MM.1S (cell line): ENCODE measurements around the gene ZIC5.

ENCODE experiments used
- EZH2phosphoT487 ChIP-seq: fragments of 300-600 bp; sonication (generic); IDR thresholded peaks from 2 replicates; pipeline ENCODE4 v1.6.1; 2018; ENCODE audit warnings: antibody characterized with exemption, low read length
- TF ChIP-seq, protein P1 (sequence below): fragments of 300-600 bp; sonication (generic); IDR thresholded peaks from 2 replicates; pipeline ENCODE4 v1.5.1; 2016; ENCODE audit warnings: antibody characterized with exemption, low read length, mixed read lengths

DNA sequence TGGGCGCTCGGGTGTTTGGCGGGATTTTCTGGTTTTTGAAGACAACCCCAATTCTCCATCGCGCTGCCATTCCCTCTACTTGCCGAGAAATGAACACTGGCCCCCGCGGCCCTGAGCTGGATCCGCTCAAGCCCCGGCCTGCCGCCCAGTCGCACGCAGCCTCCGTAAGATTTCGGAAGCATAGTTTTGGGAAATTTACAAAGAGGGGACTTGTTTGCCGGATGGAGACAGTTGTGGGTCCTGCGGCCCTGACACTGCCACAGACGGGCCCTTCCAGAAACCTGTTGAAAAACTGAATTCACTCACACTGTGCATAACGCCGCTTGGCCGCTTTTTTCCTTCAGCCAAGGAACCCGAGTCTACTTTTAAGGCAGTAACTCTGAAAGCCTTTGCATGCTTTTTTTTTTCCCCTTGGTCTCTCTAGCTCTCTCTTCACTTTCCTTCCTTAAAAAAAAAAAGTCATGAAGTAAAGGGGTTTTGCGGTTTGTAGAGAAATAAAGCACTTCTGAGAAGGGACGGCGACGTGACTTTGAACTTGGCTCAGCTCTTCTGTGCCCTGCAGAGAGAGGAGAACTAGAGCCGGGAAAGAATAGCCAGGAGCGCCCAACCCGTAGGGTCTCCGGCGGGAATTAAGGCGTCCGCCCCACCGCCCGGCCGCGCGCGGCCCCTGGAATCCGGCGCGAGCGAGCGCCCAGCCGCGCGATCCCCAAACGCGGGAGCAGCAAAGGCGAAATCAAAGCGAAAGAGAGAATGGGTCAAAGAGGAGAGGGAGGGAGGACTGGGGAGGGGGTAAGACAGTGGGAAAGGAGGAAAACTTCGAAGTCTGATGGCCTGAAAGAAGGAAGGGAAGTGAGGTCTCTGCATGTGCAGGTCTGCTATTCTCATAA lies 6.6 kb upstream of the ZIC5 start:
- TF ChIP-seq, protein P1, sequence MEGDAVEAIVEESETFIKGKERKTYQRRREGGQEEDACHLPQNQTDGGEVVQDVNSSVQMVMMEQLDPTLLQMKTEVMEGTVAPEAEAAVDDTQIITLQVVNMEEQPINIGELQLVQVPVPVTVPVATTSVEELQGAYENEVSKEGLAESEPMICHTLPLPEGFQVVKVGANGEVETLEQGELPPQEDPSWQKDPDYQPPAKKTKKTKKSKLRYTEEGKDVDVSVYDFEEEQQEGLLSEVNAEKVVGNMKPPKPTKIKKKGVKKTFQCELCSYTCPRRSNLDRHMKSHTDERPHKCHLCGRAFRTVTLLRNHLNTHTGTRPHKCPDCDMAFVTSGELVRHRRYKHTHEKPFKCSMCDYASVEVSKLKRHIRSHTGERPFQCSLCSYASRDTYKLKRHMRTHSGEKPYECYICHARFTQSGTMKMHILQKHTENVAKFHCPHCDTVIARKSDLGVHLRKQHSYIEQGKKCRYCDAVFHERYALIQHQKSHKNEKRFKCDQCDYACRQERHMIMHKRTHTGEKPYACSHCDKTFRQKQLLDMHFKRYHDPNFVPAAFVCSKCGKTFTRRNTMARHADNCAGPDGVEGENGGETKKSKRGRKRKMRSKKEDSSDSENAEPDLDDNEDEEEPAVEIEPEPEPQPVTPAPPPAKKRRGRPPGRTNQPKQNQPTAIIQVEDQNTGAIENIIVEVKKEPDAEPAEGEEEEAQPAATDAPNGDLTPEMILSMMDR, result no peak
- no peak for TF ChIP-seq EZH2phosphoT487
